ENCODE measurements around the gene MLLT3.

GRCh38 chr9:20492772-20493171 lies 129.5 kb downstream of the MLLT3 start:
- TF ChIP-seq POLR2AphosphoS2 (IDR thresholded peaks at IDR 0.05; ENCODE audit: low read depth, low read length): no peak
- TF ChIP-seq BCLAF1 (IDR thresholded peaks at IDR 0.05): no peak
- no peak for TF ChIP-seq SOX6 (IDR thresholded peaks at IDR 0.05)
- no peak for TF ChIP-seq SOX6 (CRISPR knock-in tag; IDR thresholded peaks at IDR 0.05)

Data from HepG2 (cell line).